Activated CD4-positive, alpha-beta T cell treated with anti-CD3 and anti-CD28 coated beads, Interleukin-2, amount 50 U/mL, for 24 hours (primary cell): ENCODE measurements around the gene PKHD1.

Source experiments
- DNase-seq, 2 donors: peaks; one replicate each; pipeline ENCODE4 v3.0.0-alpha.2; 2020; ENCODE audit warnings: low read depth in 1 of 2, low spot score in 1 of 2

PKHD1 gene

DNA sequence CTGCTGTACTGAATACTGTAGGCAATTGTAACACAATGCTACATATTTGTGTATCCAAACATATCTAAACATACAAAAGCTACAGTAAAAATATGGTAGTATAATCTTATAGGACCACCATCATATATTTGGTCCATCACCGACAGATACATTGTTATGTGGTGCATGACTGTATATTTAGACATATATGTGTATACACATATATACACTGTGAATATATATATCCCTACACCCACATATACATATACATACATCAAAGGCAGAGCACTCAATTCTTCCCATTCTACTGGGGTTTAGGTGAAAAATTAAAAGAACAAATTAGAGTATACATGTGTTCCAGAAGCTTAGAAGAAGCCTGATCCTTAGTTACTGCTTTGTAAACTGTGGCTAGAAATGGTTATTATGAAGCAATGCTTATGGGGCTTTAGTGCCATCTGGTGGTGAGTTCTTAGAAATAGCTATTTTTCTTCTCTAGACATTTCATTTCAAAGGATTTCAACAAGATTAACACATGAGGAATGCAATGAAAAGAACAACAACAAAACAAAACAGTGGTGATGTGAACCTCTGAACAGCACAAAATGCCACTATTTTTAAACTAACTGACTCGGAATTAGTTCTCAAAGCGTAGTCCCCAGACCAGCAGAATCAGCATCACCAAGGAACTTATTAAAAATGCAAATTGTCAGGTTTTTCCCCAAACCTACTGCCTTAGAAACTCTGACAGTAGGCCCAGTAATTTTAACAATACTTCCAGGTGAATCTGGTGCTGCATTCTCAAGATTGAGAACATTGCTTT is 38.0 kb downstream of the PKHD1 start:
- no peak for DNase-seq

DNA sequence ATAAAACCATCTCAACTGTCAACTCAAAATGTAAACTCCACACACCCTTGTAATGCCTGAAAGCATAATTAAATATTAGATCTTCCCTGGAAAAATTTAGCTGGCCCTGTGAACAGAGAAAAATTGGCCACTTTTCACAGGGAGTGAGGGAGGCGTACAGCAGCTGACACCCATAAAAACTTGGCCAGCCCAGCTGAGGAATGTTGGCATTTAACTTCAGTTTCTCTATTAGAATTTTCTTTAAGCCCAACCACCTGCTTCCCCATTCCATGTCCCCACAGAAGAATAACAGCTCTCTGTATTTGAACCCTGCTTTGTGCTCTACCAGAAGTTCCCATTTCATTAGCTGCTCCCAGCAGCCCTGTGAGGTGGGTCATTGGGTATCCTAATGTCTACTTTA is 41.0 kb downstream of the PKHD1 start:
- DNase-seq, result no peak

DNA sequence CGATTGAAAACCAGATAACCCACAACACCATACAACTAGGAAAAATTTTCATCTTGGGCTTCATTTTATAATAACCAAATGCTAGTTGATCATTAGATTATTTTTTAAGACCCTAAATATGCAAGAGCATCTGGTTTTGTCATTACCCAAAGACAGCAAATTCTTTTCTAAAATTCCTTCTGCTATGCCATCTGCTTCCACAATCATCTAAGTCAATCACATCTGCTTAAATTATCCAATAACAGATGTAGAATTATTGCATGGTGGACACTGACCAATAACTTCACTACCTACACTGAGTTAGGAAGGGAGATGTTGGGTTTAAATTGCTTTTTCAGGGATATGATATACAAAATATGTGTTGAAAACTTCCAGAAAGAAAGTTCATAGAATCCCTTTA is 41.9 kb downstream of the PKHD1 start:
- no peak for DNase-seq

DNA sequence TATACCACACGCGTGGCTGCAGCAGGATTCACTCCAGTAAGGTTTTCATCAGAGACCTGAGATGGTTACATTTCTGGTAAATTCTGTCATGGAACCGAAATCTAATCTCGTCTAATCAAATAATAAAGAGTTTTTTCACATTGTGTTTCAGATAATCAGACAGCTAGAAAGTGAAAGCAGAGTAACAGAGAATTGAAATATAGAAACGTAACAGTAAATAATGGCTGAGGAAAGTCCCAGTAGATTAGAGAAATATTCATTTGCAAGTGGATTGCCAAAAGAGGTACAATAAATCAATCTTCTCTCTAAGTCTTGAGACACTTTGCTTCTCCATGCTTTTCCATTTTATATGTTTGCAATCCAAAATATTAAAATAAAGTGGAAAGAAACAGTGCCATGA is 42.4 kb downstream of the PKHD1 start:
- DNase-seq, result no peak

DNA sequence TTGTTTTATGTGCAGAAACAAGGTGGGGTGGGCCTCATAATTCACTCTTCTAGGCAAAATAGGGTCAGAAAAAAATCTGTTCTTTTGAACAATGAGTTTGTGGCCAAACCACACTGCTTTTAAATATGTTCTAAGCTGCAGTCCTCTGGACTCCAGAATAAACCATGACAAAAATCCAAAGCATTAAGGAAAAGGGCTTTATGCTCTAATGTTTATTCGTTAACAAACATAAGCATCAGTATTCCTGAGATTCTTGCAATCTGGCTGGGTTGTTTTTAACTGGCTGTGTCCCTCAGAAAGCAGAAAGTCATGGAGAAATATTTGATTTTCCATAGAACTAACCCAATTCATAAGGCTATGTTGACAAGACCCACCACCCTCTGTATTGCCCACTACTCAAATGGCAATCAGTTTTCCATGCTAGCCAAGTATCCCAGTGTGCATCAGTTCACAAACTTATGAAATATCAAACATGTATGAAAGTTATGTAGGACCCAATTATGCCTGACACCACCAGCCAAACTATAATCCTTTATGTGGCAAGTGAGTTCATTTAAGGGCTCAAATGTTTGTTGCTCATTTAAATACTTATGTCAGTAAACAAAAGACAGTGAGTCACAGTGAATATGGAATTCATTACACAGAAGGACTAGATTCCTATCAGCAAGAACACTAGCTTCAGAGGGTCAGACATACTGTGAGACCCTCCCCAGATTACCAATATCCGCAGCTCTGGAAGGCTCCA is 45.1 kb downstream of the PKHD1 start:
- DNase-seq, result no peak

DNA sequence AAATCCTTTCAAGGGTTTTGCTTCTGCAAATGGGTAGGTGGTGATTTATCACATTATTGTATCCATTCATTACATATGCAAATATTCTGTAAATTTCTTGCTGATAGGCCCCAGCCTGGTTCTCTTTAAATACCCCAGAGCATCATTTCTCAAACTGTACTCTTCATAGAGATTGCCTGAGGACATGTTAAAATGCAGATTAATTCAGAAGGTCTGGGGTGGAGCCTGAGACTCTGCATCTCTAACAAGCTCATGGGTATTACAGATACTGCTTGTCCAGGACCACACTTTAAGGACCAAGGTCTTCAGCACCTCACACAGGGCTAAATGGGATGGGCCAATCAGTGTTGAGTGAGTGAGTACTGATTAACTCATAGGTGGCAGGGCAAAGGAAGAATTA is 46.3 kb downstream of the PKHD1 start:
- DNase-seq, result no peak

DNA sequence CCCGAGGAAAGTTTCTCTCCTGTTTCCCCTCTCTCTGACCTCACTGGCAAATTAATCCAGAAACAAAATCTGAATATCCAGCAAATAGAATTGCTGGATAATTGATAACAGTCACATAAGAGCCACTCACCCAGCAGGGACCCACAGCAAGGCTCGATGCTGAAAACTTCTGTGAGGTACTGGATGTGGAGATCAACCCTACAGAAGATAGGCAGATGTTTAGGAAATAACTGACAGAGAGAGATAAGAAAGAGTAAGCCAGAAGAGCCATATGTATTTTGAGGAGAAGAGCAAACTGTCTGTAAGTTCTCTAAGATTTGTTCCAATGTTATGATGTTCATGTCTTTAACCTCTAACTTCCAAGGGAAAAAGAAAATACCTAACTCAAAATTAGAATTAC is 59.7 kb downstream of the PKHD1 start:
- DNase-seq, result no peak

DNA sequence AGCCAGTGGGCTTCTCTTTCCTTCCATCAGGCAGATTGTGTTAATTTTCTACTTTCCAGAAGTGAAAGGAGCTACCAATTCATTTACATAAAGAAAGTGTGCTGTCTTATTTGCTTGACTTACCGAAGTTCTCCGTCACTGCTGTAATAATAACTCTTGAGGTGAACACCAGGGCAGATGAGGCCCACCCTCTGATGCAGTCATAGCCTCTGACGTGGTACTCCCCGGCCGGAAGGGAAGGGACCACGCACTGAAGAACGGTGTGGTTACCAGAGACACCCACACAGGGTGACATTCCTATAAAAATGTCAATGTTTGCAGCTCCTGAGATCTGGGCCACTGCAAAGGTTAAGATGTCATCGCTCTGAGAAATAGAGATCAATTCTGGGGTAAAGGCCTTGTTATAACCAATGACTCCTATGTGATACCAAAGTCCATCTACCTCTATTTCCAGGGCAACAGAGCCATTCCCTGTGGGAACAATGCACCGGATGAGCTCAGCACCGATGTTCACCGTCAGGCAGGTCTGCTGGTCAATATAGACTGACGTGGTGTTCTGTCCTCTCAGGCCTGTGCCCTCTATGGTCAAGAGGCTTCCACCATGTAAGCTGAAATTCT is 62.9 kb downstream of the PKHD1 start:
- no peak for DNase-seq

DNA sequence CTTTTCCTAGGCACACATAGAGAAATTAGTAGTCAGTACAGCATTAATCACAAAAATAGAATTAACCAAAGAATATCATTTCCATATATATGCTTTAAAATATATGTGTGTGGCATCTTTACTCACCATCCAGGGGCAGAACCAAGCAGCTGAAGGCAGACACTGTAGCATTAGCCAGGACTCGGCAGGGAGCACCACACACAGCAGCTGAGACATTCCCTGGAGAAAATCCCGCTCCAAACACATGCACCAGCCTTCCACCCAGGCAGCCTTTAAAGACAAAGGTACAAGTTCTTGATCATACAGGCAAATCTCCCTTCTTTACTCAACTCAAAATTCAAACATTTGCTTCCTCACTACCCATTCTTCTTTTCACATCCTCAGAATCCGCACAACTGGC is 64.7 kb downstream of the PKHD1 start:
- DNase-seq, result no peak

DNA sequence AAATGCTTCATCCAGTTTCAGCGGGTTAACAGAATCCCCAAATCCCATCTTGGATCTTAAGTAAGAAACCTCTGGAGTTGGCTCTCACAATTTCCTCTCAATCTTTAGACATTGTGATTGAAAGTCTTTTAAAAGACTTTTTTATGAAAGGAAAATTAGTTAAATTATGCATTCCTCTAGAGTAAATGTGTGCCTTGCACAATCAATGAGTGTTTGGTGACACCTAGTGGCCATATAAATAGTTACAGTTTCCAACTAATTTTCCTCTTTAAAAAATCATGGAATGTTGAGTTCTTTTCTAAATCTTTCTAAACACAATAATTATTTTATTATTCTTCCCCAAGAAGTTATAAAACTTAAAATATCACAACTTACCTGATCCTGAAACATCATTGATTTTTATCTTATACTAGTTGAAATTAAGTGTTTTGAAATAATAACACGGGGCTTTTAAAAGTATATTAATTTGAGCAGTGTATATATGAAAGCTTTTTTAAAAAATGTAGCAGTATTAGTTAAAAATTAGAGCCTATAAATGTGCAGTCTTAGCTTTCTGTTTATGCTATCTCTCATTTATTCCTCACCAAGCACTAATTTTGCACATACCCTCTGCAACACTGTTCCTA is 66.4 kb downstream of the PKHD1 start:
- no peak for DNase-seq

DNA sequence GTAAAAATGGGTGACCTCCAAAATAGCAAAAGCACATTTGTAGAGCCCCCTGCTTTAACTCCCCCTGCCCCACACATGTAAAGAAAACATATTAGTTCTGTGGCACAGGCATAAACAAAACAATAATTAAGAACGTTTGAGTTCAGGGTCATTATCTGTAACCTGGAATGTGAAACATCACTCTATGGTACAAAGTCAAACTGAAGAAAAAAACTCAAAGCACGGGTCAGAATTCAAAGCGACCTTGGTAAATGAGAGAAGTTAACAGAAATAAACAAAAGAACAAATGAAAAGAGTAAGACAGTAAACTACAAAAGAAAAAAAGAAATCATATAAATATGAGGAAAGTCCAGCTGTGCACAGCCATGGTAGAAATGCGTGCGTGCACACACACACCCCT is 67.5 kb downstream of the PKHD1 start:
- no peak for DNase-seq

DNA sequence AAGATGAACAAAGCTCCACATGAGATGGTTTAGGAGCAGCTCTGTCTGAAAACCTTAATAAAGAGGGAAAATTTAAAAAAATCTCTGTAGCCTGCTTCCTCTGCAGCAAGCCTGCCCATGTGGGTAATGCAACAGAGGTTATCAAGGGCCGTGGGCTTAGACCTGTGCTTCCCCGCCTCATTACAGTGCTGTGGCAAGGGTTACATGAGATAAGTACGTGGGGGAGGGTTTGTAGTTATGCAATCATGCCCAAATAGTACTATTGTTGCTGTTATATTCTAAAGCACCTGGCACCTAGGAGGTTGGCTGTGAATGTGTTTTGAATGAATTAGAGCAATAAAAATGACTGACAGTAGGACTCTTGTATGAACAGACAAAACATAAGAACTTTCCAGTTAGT is 68.3 kb downstream of the PKHD1 start:
- no peak for DNase-seq

DNA sequence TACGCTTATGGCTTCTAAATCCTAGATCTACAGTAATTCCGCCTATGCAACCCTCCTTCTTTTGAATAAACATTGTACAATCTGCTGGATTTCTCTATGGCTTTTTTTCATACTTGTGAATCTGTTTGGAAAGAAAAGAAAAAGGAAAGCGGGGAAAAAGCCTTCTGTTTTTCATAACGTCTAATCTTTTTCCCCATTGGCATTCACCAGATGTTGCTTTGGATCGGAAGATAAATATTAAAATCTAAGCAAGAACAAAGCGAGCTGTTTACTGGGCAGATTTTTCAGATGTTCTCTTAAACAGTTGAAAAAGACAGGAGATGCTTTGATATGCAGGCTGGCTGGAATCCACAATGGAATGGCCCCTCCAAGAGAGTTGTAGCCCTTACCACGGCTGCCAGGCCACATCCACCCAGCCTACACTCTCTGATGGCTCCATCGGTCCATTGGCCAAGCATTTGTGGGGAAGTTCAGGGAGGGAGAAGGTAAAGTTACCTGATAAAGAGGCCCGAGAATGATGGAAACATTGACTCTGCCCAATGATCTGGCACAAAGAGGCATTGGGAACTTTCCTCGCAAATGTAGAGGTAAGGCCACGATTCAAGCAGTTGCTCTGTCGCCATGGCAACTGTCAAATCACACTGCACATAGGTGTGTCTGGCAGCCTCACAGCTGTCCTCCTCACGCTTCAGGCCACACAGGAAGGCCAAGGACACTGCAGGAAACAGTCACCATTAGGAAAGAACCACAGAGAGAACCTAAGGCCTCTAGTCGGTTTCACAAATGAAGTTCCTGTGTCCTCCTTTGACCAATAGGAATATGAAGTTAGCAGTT is 70.3 kb downstream of the PKHD1 start:
- DNase-seq, result no peak

DNA sequence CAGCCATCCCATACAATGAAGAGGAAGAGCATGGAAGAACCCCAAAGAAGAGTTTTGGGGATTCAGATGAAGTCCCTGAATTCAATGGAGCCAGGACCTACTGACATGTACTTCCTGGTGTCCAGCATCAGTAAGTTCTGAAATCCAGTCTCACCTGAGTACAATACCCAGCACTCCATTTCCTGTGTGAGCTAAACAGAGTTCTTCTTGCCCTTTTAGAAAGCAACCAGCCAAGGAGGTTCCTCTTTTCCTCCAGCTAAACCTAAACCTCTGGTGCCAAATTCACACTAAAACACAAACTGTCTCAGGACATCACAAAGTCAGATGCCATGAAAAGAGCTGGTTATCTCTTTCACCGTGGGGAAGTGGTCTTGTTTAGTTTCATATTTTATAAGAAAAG is 71.5 kb downstream of the PKHD1 start:
- DNase-seq, result no peak

DNA sequence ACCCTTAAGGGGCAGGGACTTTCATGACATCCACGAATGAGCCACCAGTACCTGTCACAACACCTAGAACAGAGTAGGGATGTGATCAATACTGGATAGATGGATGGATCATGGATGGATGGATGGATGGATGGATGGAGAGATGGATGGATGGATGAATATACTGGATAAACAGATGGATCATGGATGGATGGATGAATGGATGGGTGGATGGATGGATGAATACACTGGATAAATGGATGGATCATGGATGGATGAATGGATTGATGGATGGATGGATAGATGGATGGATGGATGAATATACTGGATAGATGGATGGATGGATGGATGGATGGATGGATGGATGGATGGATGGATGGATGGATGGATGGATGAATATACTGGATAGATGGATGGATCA is 73.0 kb downstream of the PKHD1 start:
- DNase-seq, result no peak

DNA sequence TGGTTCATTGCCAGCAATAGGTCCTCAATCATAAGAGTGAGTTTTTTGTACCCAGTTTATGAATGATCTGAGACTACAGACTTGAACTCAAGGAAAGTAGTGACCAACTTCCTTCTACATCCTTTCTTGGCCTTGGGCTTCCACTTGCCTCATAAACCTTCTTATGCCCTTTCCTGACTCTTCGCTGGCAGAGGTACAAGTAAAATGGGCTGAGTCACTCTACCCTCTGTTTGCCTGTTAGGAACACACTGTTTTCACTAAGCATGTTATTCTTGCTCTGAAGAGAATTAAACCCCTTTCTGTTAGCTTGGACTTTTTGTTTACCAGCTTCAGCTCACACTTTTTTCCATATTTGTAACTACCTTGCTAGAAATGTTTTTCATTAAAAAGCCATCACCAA is 74.4 kb downstream of the PKHD1 start:
- no peak for DNase-seq

DNA sequence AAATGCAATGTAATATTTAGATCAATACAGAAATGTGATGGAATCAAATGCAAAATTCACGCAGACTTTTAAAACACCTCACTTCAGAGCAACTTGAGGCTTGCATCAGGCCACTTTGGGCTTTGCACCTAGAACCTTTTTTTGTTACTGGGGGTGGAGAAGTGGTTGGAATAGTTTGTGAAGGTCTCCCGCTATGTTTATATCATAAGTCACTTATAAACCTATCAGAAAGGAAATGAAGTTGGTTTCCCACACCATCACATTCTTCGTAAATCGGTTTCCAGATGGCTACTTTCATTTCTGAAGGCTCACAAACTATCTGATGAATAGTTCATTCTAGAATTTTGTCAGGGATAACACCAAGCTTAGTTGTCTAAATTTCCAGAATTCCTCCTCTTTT is 74.8 kb downstream of the PKHD1 start:
- no peak for DNase-seq

DNA sequence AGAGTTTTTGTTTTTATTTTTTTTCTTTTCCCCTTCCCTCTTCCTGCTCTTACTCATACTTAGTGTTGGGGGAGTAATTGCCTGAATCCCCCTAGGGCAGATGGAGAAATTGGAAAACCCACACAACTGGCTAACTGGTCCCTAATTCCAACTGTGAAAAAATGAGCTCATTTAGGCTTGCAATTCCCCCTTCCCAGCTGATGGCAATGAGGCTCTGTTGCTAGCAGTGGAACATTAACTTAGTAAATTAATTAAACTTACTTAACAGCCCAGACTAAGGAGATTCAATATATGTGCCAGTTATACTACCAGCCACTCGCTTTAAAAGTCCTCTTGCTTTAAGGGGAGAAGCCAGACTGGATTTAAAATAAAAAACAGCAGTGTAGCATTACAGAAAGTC is 76.6 kb downstream of the PKHD1 start:
- no peak for DNase-seq

DNA sequence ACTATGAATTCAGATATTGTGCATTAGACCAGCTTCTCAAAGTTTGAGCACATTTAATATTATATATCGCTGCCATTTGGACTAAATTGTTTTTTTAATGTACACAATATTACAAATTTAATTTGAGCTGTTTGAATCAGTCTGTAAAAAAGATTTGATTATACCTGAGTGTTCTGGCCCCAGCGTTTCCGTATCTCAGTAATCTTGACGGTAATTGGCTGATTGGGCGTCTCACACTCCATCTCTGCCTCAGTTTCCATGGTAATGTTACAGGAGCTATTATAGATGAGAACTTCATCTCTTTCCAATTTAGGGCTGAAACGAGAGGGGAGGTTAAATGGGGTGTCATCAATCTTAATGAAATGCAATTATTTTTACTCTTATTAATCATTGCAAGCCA is 77.3 kb downstream of the PKHD1 start:
- no peak for DNase-seq

DNA sequence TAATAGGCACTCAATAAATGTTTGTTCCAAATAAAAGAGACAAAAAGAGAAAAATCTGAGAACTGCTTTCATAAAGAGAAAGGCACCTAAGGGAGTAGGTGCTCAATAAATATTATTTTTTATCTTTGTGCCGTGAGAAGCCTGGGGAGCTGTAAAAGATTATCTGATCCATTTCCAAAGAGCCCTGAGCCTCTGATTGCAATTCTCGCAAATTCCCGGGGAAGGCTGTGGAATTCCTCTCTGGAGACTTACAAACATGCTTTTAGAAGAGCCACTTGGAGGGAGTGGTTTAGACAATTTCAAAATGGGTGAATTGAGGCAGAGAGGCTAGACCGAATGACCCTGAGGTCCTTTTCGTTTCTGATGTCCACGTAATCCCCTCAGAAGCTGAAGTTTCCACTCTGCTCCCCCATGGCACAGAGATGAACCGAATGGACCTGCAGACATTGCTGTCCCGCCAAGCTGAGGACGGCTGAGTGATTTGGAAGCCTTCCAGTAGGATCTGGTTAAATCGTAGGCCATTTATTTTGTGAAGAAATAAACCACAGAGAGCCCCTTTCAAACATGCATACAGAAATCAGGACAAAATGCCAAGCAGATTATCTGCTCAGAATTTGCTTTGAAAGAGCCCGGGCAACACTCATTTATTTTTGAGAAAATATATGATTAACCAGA is 77.8 kb downstream of the PKHD1 start:
- no peak for DNase-seq

DNA sequence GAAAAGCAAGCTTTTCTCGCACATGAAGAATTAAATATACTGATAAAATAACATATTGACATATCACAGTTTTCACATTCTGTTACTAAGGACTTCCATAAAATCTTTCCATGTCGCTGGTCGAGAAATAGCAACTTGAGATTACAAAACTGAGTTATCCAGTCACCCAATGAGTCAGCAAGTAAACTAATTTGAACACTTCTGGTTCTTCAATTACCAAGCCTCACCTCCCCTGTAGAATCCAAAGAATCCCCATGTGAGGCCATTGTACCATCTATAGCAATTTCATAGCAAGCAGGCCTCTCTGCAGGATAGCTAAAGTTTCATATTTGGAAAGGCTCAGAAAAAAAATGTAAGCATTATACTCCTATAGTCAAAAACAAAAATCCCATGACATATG is 87.3 kb downstream of the PKHD1 start:
- no peak for DNase-seq
